Right kidney (tissue), 1 donor: ENCODE data around the gene METTL22.
A peak's percentile ranks its signal among the peaks of the same experiment; 100 is the strongest.

ENCODE experiments used
- DNase-seq: peaks from one replicate; pipeline ENCODE4 v3.0.0-alpha.2; 2016

Gene METTL22

GRCh38 chr16:8665529-8665928 is 44.0 kb downstream of the METTL22 start:
- no peak for DNase-seq

DNA sequence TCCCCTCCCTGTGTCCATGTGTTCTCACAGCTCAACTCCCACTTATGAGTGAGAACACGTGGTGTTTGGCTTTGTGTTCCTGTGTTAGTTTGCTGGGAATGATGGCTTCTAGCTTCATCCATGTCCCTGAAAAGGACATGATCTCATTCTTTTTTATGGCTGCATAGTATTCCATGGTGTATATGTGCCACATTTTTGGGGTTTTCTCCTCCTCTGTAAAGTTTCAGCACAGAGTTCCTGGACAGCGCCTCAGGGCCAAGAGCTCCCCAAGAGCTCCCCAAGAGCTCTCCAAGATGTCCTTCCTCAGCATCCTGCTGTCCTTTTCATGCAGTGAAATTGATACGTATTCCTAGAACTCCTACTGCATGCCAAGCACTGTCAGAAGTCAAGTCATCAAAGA is 46.0 kb downstream of the METTL22 start:
- DNase-seq, result no peak

GRCh38 chr16:8668113-8668512 is 46.6 kb downstream of the METTL22 start:
- no peak for DNase-seq

DNA sequence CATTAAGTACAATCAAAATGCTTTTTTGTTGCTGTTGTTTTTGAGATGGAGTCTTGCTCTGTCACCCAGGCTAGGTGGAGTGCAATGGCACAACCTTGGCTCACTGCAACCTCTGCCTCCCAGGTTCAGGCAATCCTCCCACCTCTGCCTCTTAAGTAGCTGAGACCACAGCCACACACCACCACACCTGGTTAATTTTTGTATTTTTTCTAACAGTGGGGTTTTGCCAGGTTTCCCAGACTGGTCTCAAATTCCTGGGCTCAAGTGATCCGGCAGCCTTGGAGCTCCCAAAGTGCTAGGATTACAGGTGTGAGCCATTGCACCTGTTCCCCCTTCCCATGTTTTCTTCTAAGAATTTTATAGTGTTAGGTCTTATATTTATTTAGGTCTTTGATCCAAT is 48.0 kb downstream of the METTL22 start:
- no peak for DNase-seq

GRCh38 chr16:8670014-8670560 is 48.6 kb downstream of the METTL22 start:
- DNase-seq, result no peak

- DNase-seq, result peak; percentile 65
These were observed 52.3 kb downstream of the METTL22 start for GRCh38 chr16:8673611-8674412.

GRCh38 chr16:8674413-8675022 is 53.0 kb downstream of the METTL22 start, which contains the start of gene ABAT:
Gene ABAT (plus strand): TSS chr16:8674617. CDS start chr16:8735740, 61,123 bp downstream.
- peak; percentile 80 for DNase-seq

DNA sequence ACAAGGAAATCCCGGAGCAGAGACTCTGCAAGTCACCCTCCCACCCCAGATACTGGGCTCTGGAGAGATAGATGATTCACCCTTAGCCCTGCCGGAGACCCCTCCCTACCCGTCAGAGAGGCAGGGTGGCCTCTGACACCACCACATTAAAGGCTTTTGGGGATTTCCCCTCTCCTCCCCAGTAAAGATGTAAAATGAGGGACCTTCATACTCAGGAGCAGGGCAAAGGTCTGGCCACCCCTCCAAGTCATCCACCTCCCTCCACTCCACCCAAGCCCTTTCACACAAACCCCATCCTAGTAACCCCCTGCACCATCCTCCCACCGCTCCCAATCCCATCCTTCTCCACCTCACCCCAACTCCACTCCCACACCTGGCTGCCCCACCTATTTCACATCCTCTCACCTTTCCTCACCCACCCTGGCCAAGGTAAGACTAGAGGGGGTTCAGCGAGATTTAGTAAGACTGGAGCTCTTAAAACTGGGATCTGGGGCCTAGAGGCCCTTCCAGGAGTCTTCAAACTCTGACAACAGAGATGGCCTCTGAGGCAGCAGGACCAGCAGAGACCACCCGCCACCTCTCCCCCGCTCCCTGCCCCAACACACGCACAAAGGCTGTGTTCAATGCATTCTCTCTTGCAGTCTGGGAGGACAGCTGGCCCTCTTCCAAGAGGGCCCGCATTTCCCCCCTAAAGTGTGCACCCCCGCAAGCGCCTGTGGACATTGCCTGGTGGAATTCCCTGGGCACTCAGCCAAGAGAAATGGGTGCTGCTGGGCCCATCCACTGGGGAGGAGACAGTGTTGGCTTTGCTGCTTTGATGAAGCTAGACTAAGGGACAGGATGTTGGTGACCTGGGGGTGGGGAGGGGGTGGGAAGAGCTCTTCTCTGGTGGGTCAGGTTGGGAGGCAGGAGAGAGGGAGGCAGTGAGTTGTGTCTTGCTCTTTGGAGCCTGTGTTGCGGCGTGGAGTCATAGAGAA is 54.0 kb downstream of the METTL22 start:
- no peak for DNase-seq

DNA sequence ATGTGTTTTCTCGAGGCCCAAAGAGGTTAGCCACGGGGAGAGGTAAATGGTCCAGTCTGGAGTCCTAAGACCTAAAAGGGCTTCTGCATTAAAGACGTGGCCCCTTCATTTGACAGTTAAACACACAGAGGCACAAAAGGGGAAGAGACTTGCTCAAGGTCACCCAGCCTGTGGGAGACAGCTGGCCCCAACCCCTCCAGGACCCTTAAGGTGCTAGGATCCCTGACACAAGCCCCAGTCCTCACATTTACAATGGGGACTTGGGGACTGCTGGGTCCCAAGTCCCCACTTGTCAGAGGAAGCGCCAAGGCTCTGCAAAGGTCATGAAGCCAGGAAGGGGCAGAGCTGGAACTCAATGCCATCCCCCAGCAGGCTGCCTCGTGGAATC is 54.7 kb downstream of the METTL22 start:
- DNase-seq, result no peak

DNA sequence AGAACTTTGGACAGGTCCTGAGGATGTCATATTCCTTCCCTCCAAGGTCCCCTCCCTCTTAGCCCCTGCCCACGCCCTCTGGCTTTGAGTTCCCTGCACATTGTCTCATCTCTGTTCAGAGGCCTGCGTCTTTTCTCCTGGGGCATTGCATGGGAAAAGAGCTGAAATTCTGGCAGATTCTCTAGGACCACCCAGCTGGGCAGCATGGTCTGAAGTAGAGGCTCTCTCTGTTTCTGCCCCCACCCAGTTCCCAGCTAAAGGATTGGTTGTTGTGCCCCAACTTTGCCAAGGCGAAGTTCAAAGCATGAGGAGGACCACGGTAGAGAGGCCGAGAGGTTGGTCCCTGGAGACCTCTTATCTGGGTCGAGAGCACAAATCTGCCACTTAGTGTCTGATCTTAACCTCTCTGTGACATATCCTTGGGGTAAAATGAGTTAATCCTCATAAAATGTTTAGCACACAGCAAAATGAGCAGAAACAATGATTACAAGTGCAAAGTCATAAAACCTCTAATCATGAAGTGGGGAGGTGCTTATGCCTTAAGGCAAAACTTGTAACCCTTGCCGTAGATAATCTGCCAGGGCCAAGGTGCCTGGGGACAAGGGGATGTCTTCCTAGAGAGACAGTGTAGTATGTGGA is 55.4 kb downstream of the METTL22 start:
- DNase-seq, result no peak

GRCh38 chr16:8677481-8677880 is 56.0 kb downstream of the METTL22 start:
- DNase-seq, result no peak

DNA sequence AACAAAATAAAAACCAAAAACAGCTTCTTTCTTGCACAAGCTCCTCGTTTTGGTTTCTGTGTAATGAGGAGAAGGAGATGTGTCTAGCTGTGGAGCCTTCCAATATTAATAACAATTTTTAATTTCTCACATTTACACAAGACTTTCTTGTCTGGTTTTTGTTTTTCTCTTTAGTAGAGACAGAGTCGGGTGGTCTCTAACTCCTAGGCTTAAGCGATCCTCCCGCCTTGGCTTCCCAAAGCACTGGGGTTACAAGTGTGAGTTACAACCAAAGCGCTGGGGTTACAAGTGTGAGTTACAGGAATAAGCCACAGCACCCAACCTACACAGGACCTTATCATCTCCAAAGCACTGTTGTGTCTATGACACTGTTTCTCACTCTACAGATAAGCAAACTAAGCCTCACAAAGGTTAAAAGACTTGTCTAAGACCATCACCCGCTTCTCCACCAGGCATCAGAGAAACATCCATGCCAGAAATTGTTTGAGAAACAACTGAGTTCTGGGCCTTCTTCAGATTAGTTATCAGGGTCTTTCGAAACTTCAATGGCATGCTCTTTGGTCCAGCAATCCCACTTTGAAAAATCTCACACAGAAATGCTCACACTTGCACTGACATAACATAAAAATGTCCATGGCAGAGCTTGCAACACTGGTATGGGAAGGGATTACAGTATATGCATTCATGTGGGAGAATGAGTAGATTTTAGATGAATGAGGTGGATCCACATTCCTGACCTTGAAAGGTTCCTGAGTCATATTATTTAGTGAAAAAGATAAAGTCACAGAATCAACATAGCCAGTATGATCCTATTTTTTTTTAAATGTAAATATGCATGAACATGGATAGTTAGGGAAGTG is 56.8 kb downstream of the METTL22 start:
- DNase-seq, result no peak

GRCh38 chr16:8679151-8679550 is 57.7 kb downstream of the METTL22 start:
- DNase-seq, result no peak

- no peak for DNase-seq
These were observed 61.2 kb downstream of the METTL22 start for GRCh38 chr16:8682551-8683259.

DNA sequence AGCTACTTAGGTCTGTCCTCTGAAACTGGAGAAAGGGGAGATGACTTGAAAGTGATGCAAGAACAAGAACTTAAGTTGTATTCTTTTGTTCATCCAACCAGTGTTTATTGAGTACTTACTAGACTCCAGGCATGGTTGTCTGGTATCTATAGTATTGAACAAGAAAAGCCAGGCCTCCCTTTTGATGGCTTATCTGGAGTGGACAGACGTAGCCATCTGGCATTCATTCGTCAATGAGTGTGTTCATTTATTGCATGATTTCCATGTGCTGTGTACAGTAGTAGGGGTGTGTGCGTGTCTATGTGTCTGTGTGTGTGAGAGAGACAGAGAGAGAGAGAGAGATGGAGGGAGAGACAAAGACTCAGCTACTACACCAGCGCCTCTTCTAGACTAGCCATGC is 62.1 kb downstream of the METTL22 start:
- no peak for DNase-seq

DNA sequence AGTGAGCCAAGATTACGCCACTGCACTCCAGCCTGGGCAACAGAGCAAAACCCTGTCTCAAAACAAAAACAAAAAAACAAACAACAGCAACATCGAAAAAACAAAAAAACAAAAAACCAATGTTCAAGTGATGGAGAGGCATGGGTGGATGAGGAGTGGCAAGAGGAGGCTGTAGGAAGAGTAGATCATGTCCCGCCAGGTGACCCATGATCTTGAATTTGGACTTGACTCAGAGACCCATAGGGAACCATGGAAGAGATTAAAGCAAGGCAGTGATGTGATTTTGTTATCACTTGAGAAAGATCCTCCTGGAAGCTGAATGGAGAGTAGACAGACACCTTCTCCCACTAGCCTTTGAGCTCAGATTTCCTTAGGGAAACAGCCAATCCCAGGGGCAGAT is 64.1 kb downstream of the METTL22 start:
- DNase-seq, result peak; percentile 9

DNA sequence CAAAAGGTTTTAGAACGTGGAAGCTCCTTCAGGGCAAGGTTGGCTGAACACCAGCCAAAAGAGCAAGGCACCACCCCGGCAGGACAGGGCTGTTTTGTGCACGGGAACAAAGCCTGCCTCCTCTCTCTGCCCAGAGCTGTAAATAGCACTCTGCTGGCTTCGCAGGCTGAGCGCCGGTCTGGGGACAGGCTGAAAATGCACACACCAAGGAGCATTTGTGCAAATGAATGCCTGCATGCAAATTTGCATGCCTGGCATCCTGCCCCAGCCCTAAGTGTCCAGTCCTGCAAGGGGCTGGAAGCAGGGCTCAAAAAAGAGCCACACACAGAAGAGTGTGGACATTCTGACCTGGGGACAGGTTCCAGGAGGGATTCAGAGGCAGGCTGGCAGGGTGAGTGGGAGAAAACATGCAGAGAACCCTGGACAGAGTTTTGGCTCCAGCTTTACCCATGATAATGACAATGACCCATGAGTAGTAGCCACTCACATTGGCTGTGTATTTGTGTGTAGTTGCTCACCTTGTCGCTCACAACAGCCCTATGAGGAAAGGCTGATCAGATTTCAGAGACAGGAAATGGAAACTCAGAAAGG is 64.6 kb downstream of the METTL22 start:
- peak; percentile 37 for DNase-seq

DNA sequence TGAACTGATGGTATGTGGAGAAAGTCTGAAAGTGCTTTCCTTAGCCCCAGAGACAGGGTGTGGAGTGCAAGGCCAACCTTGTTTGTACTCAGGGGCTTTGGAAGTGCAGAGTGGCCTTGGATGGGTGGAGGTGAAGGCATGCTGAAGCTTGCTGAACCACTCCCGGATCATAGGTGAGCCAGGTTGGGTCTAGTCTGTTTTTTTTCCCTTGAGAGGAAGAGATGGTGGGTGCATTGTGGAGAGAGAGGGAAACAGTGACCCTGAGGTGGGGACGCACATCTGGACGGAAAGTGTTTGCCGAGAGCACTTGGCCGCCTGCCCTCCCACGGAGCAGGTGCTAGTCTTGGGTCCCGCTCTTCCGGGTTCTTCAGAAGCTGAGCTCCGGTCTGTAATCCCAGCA is 65.4 kb downstream of the METTL22 start:
- DNase-seq, result no peak

- DNase-seq, result no peak
These were observed 68.2 kb downstream of the METTL22 start for GRCh38 chr16:8689686-8690085.

GRCh38 chr16:8691728-8692127 is 70.2 kb downstream of the METTL22 start:
- no peak for DNase-seq
